ENCODE data around the gene KCNJ10.

The KCNJ10 gene

GRCh38 chr1:160024195-160024905, 45.6 kb downstream of the KCNJ10 start:
- DNase-seq: no peak
- no peak for TF ChIP-seq POLR2A (IDR thresholded peaks at IDR 0.05; ENCODE audit: low read length)
- TF ChIP-seq GATA1 (IDR thresholded peaks at IDR 0.05; ENCODE audit: low read depth, low read length): no peak

GRCh38 chr1:160022330-160023310, 47.3 kb downstream of the KCNJ10 start:
- TF ChIP-seq POLR2A (IDR thresholded peaks at IDR 0.05; ENCODE audit: low read length) (no peak), GATA1 (IDR thresholded peaks at IDR 0.05; ENCODE audit: low read depth, low read length) (no peak)
- peak in 1 of 2 experiments; percentile 19 for DNase-seq

- no peak for TF ChIP-seq POLR2A (IDR thresholded peaks at IDR 0.05; ENCODE audit: low read length)
- TF ChIP-seq GATA1 (IDR thresholded peaks at IDR 0.05; ENCODE audit: low read depth, low read length): no peak
- DNase-seq: no peak
These were observed 48.4 kb downstream of the KCNJ10 start for GRCh38 chr1:160021376-160022074.

GRCh38 chr1:160020196-160020595, 49.8 kb downstream of the KCNJ10 start:
- DNase-seq: no peak
- no peak for TF ChIP-seq GATA1 (IDR thresholded peaks at IDR 0.05; ENCODE audit: low read depth, low read length)
- TF ChIP-seq POLR2A (IDR thresholded peaks at IDR 0.05; ENCODE audit: low read length): no peak

- no peak for DNase-seq
- TF ChIP-seq POLR2A (IDR thresholded peaks at IDR 0.05; ENCODE audit: low read length) (no peak), GATA1 (IDR thresholded peaks at IDR 0.05; ENCODE audit: low read depth, low read length) (no peak)
These were observed 51.1 kb downstream of the KCNJ10 start for GRCh38 chr1:160018900-160019299.

- DNase-seq: no peak
- TF ChIP-seq POLR2A (IDR thresholded peaks at IDR 0.05; ENCODE audit: low read length) (no peak), GATA1 (IDR thresholded peaks at IDR 0.05; ENCODE audit: low read depth, low read length) (no peak)
These were observed 51.6 kb downstream of the KCNJ10 start for GRCh38 chr1:160018347-160018746.

GRCh38 chr1:160017592-160017991, 52.4 kb downstream of the KCNJ10 start:
- TF ChIP-seq POLR2A (IDR thresholded peaks at IDR 0.05; ENCODE audit: low read length): no peak
- DNase-seq: no peak

GRCh38 chr1:160011781-160012180, 58.2 kb downstream of the KCNJ10 start:
- DNase-seq: no peak
- TF ChIP-seq POLR2A (IDR thresholded peaks at IDR 0.05; ENCODE audit: low read length) (no peak), GATA1 (IDR thresholded peaks at IDR 0.05; ENCODE audit: low read depth, low read length) (no peak)

GRCh38 chr1:160009801-160010200, 60.2 kb downstream of the KCNJ10 start:
- no peak for DNase-seq
- TF ChIP-seq GATA1 (IDR thresholded peaks at IDR 0.05; ENCODE audit: low read depth, low read length) (no peak), POLR2A (IDR thresholded peaks at IDR 0.05; ENCODE audit: low read length) (no peak)

GRCh38 chr1:160009081-160009480, 60.9 kb downstream of the KCNJ10 start:
- DNase-seq: no peak

GRCh38 chr1:160007577-160008200, 62.3 kb downstream of the KCNJ10 start:
- TF ChIP-seq POLR2A (IDR thresholded peaks at IDR 0.05; ENCODE audit: low read length) (no peak), GATA1 (IDR thresholded peaks at IDR 0.05; ENCODE audit: low read depth, low read length) (no peak)
- peak; percentile 29 to 69 for DNase-seq

More at GRCh38 chr1:160009081-160009480, 60.9 kb downstream of the KCNJ10 start:
- TF ChIP-seq GATA1 (IDR thresholded peaks at IDR 0.05; ENCODE audit: low read depth, low read length) (no peak), POLR2A (IDR thresholded peaks at IDR 0.05; ENCODE audit: low read length) (no peak)

GRCh38 chr1:160006312-160006940, 63.5 kb downstream of the KCNJ10 start:
- TF ChIP-seq POLR2A (IDR thresholded peaks at IDR 0.05; ENCODE audit: low read length) (no peak), GATA1 (IDR thresholded peaks at IDR 0.05; ENCODE audit: low read depth, low read length) (no peak)

GRCh38 chr1:160005070-160005469, 64.9 kb downstream of the KCNJ10 start:
- no peak for DNase-seq
- TF ChIP-seq POLR2A (IDR thresholded peaks at IDR 0.05; ENCODE audit: low read length) (no peak), GATA1 (IDR thresholded peaks at IDR 0.05; ENCODE audit: low read depth, low read length) (no peak)

More at GRCh38 chr1:160006312-160006940, 63.5 kb downstream of the KCNJ10 start:
- DNase-seq: peak; percentile 79 to 87
